GM06990 (cell line): ENCODE data around the gene HSD17B8.
A peak's percentile ranks its signal among the peaks of the same experiment; 100 is the strongest.

ENCODE experiments used
- DNase-seq: peaks from one replicate; pipeline ENCODE4 v3.0.0-alpha.2; 2011; ENCODE audit not compliant: insufficient read length; ENCODE audit errors: extremely low read depth
- H3K27me3 ChIP-seq: replicated peaks from 2 replicates; pipeline ENCODE4 v1.6.0; 2011; ENCODE audit warnings: low read length; ENCODE audit not compliant: control insufficient read depth, insufficient read depth
- H3K36me3 ChIP-seq: 2 replicates; pipeline ENCODE4 v1.5.1; 2011; ENCODE audit warnings: low read length; ENCODE audit not compliant: control insufficient read depth, insufficient read depth
- H3K4me3 ChIP-seq: replicated peaks from 2 replicates; pipeline ENCODE4 v1.5.1; 2011; ENCODE audit warnings: low read depth, mild to moderate bottlenecking, control low read depth, low read length
- TF ChIP-seq, protein P1 (sequence below): IDR thresholded peaks from 2 replicates; pipeline ENCODE4 v1.5.1; 2011; ENCODE audit warnings: low read length, control low read depth, mild to moderate bottlenecking, inconsistent platforms; ENCODE audit not compliant: insufficient read depth, poor library complexity, severe bottlenecking

The HSD17B8 gene

DNA sequence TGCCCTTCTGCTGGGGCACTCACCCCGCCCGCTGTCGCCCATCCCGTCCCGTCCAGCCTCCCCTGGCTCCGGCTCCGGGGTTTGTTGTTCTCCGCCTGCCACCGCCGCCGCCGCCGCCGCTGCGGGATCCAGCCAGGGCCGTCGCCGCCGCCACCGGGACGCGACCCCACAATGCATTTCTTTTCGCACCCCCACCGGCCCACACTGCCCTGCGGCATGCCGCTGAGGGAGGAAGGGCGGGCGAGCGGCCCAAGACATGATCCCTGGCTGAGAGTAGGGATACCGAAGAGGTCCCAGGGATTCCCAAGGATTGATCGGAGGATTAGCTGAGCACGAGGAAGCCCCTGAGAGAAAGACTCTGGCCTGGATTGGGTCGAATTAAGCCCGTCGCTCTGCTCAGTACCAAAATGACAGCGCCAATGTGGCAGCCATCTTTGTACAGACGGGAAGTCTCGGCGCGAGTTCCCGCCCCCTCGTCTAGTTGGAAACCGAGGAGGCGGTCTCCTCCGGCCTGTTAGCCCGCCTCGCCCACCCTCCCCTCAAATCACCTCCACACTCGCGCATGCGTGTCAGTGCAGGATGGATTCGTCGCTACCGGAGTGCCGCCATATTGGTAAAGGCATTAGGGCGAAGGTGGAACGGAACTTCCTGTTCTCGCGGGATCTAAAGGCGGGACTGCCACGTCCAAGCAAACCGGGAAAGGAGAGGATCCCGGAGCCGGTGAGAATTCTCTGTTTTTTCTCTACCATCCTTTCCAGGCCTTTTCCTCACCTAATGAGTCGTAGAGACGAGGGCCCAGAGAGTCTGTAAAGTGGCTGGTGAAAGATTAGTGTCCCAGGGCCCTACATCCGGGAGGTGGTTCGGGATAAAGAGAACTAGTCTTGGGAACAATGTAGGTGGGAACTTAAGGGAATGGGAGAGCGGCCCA, 4.0 kb upstream of the HSD17B8 start, which contains the start of the genes RXRB and SLC39A7:
TSS of gene RXRB (minus strand) at position 447 of the 928 bp plus-strand sequence. CDS start at position 258, 189 bp downstream.
TSS of gene SLC39A7 (plus strand) at position 649 of the 928 bp plus-strand sequence. CDS start 379 bp downstream, outside the sequence.
- TF ChIP-seq, protein P1, sequence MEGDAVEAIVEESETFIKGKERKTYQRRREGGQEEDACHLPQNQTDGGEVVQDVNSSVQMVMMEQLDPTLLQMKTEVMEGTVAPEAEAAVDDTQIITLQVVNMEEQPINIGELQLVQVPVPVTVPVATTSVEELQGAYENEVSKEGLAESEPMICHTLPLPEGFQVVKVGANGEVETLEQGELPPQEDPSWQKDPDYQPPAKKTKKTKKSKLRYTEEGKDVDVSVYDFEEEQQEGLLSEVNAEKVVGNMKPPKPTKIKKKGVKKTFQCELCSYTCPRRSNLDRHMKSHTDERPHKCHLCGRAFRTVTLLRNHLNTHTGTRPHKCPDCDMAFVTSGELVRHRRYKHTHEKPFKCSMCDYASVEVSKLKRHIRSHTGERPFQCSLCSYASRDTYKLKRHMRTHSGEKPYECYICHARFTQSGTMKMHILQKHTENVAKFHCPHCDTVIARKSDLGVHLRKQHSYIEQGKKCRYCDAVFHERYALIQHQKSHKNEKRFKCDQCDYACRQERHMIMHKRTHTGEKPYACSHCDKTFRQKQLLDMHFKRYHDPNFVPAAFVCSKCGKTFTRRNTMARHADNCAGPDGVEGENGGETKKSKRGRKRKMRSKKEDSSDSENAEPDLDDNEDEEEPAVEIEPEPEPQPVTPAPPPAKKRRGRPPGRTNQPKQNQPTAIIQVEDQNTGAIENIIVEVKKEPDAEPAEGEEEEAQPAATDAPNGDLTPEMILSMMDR = no peak
- Histone ChIP-seq H3K4me3 (peak within 1 kb of the TSS; percentile 97), H3K36me3 (peaks cover 20% of the 10 kb centered on the region), H3K27me3 (no peaks in the 10 kb centered on the region)
- peak; percentile 95 for DNase-seq

DNA sequence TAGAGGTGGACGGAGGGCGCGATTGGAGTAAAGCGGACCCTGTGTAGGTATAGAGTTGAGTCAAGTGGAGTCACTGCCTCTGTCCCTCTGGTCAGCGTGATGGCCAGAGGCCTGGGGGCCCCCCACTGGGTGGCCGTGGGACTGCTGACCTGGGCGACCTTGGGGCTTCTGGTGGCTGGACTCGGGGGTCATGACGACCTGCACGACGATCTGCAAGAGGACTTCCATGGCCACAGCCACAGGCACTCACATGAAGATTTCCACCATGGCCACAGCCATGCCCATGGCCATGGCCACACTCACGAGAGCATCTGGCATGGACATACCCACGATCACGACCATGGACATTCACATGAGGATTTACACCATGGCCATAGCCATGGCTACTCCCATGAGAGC, 3.3 kb upstream of the HSD17B8 start:
- H3K4me3 ChIP-seq = peak overlapping the region; percentile 97
- peaks cover 19% of the 10 kb centered on the region for H3K36me3 ChIP-seq
- H3K27me3 ChIP-seq = no peaks in the 10 kb centered on the region
- DNase-seq = no peak
- TF ChIP-seq, protein P1 = peak; percentile 11

DNA sequence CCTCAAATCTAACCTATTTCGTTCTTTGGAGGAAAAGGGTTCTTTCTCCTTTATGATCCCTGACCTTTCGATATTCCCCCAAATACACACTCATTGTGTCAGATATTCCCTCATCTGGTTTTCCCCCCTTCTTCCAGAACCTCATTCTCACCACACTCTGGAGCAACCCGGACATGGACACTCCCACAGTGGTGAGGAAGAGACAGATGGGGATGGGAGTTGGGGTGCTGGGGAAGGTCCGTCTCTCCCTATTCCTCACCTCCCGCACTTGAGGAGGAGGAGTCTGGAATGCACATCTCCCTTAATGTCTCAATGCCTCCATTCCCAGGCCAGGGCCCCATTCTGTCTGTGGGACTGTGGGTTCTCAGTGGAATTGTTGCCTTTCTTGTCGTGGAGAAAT, 2.5 kb upstream of the HSD17B8 start:
- H3K4me3 ChIP-seq = peak overlapping the region; percentile 97
- TF ChIP-seq, protein P1 = no peak
- no peaks in the 10 kb centered on the region for H3K27me3 ChIP-seq
- peaks cover 17% of the 10 kb centered on the region for H3K36me3 ChIP-seq
- no peak for DNase-seq

DNA sequence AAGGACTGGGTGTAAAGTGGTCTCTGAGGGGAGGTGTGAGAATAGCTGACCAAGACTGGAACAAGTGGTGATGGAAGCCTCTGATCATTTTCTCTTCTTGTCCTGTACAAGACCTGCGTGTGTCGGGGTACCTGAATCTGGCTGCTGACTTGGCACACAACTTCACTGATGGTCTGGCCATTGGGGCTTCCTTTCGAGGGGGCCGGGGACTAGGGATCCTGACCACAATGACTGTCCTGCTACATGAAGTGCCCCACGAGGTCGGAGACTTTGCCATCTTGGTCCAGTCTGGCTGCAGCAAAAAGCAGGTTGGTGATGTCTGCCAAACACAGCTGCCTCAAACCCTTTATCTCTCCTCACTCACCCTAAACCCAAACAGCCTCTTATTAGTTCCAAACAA, 1.7 kb upstream of the HSD17B8 start:
- Histone ChIP-seq H3K27me3 (no peaks in the 10 kb centered on the region), H3K36me3 (peaks cover 16% of the 10 kb centered on the region), H3K4me3 (no peak overlapping the region)
- DNase-seq = no peak
- TF ChIP-seq, protein P1 = no peak

DNA sequence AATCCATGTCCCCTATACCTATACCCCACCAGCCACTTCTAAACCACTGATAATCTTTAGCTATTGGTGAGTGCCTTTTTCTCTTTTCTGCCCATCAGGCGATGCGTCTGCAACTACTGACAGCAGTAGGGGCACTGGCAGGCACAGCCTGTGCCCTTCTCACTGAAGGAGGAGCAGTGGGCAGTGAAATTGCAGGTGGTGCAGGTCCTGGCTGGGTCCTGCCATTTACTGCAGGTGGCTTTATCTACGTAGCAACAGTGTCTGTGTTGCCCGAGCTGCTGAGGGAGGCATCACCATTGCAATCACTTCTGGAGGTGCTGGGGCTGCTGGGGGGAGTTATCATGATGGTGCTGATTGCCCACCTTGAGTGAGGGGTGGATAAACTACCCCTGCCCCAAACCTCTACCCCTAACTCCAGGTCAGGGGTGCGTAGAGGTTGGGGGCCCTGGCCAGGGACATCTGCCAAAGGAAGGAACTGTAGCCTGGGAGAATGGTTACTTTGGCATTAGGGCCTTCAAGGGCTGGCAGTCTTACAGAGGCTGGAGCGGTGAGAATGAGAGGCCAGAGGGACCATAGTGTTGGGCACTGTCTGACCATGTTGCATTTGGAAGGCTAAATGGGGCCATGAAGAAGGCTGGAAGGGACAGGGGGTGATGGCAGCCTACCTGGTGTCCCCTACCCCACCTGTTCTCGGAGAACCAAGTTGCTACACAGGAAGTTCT, 851 bp upstream of the HSD17B8 start:
- DNase-seq = no peak
- Histone ChIP-seq H3K36me3 (peaks cover 14% of the 10 kb centered on the region), H3K27me3 (no peaks in the 10 kb centered on the region), H3K4me3 (no peak overlapping the region)
- TF ChIP-seq, protein P1 = no peak
